Measurements from ENCODE around the gene THSD4. TPM values are rescaled to one million over a fixed set of nuclear protein-coding genes. Genes with fewer than 3 reads are reported as not detected.

Gene THSD4
- total and polyA plus RNA-seq, 2 of the 8 experiments (the other 6 are each of a cell fraction or from before 2014, with no cell fraction given): 2.5 to 6.2 TPM

GRCh38 chr15:71785996-71786395 is 670.7 kb downstream of the THSD4 start:
- H3K27me3 ChIP-seq (replicated peaks in 1 of 4; ENCODE audit: control insufficient read depth in 3 of 4, extremely low read depth in 1 of 4, insufficient read depth in 3 of 4, low read length in 3 of 4): no peaks in the 10 kb centered on the region
- H3K18ac ChIP-seq (ENCODE audit: extremely low read depth, low read length): no peak overlapping the region
- H3K4me3 ChIP-seq (ENCODE audit: extremely low read depth in 1 of 4, insufficient read depth in 2 of 4, low read depth in 3 of 4, low read length in 4 of 4): no peak overlapping the region
- ChIA-PET CTCF (ENCODE audit: partially characterized antibody) (interaction anchor here (0.9 to 2.7 kb wide), 6 partner anchors 8 to 138 kb away, joined by 3 to 23 read pairs (median 5); no protein-coding TSS in a partner anchor), POLR2A (ENCODE audit: partially characterized antibody) (no interaction called here)
- no peak overlapping the region for H2BK15ac ChIP-seq (ENCODE audit: low read length)
- 87% methylated on average over 2 of the region's 2 CpGs; no CpG with 5 or more reads in 1 of the 2 experiments for WGBS, 2 experiments (ENCODE audit: extremely low coverage in 1 of 2, insufficient coverage in 1 of 2, insufficient read length in 1 of 2, insufficient replicate concordance in 2 of 2, low coverage in 1 of 2, low lambda C conversion rate in 2 of 2, missing lambda C conversion rate in 1 of 2)
- H3K23me2 ChIP-seq (ENCODE audit: low read depth, low read length): peaks cover 3% of the 10 kb centered on the region; the same call in 1 of the 2 replicates
- H3K4ac ChIP-seq (replicated peaks; ENCODE audit: insufficient read length, low read depth, low read length): no peak overlapping the region
- no peak overlapping the region for H4K5ac ChIP-seq (ENCODE audit: insufficient read length, low read depth, low read length)
- H4K91ac ChIP-seq (replicated peaks; ENCODE audit: insufficient read length, low read length): peak overlapping the region; percentile 44
- no peak overlapping the region for H2BK5ac ChIP-seq (ENCODE audit: low read depth, low read length)
- H2BK12ac ChIP-seq (ENCODE audit: low read depth, low read length): no peak overlapping the region
- H2BK120ac ChIP-seq (replicated peaks; ENCODE audit: low read depth, low read length): no peak overlapping the region
- H3K14ac ChIP-seq (ENCODE audit: insufficient read length): no peak overlapping the region
- H2AFZ ChIP-seq (ENCODE audit: low read length): no peak overlapping the region
- TF ChIP-seq KDM5A (IDR thresholded peaks at IDR 0.05; ENCODE audit: low read length): no peak
- TF ChIP-seq CTBP2 (IDR thresholded peaks at IDR 0.05; ENCODE audit: borderline replicate concordance, insufficient read depth, insufficient read length, low read length): no peak
- TF ChIP-seq CHD1 (IDR thresholded peaks at IDR 0.05; ENCODE audit: low read depth, low read length): no peak
- no peak for TF ChIP-seq SP2 (IDR thresholded peaks at IDR 0.05; ENCODE audit: low read length)
- TF ChIP-seq BCL11A (IDR thresholded peaks at IDR 0.05; ENCODE audit: low read depth in 2 of 2, low read length in 2 of 2): no peak
- H4K20me1 ChIP-seq (replicated peaks in 1 of 2; ENCODE audit: control insufficient read depth in 1 of 2, insufficient read depth in 2 of 2, low read length in 2 of 2): peaks cover 0 to 2% of the 10 kb centered on the region in 2 experiments
- no peak overlapping the region for H3K27ac ChIP-seq (ENCODE audit: low read depth, low read length)
- H3K9me3 ChIP-seq (ENCODE audit: insufficient read depth in 2 of 2, low read depth in 1 of 2, low read length in 1 of 2): no peaks in the 10 kb centered on the region
- H3K79me1 ChIP-seq (ENCODE audit: low read depth, low read length): no peaks in the 10 kb centered on the region
- H3K56ac ChIP-seq (replicated peaks; ENCODE audit: insufficient read length, low read depth, low read length): no peak overlapping the region
- H3K23ac ChIP-seq (ENCODE audit: insufficient read length): no peak overlapping the region
- no peaks in the 10 kb centered on the region for H3K36me3 ChIP-seq (ENCODE audit: control insufficient read depth in 2 of 4, insufficient read depth in 4 of 4, low read length in 3 of 4)
- no peak overlapping the region for H4K8ac ChIP-seq (ENCODE audit: extremely low read depth, insufficient read depth, low read length)
- H2BK20ac ChIP-seq (ENCODE audit: low read length): no peak overlapping the region
- no peaks in the 10 kb centered on the region; a peak in 1 of 7 replicates for H3K4me1 ChIP-seq (replicated peaks in 1 of 4; ENCODE audit: control insufficient read depth in 3 of 4, insufficient read depth in 4 of 4, low read length in 3 of 4)
- FAIRE-seq (no peak), DNase-seq (ENCODE audit: low read depth in 1 of 2, low spot score in 2 of 2) (no peak)
- no peak overlapping the region for H3K4me2 ChIP-seq (ENCODE audit: insufficient read depth in 1 of 2, low read depth in 2 of 2, low read length in 2 of 2)
- H2AK5ac ChIP-seq (ENCODE audit: low read depth, low read length): no peak overlapping the region
- H3K9ac ChIP-seq (replicated peaks in 1 of 4; ENCODE audit: extremely low read depth in 1 of 4, low read depth in 3 of 4, low read length in 3 of 4): no peak overlapping the region
- no peaks in the 10 kb centered on the region for H3K79me2 ChIP-seq (ENCODE audit: control insufficient read depth in 1 of 2, insufficient read depth in 2 of 2, low read length in 2 of 2)

Data from H1 (cell line).